Measurements from ENCODE around the gene QSOX1.
"Not testable (repeated sequence)": the region's sequence is repeated elsewhere in the genome, so short reads cannot be mapped to it uniquely, and the experiment has no call there.

The QSOX1 gene

DNA sequence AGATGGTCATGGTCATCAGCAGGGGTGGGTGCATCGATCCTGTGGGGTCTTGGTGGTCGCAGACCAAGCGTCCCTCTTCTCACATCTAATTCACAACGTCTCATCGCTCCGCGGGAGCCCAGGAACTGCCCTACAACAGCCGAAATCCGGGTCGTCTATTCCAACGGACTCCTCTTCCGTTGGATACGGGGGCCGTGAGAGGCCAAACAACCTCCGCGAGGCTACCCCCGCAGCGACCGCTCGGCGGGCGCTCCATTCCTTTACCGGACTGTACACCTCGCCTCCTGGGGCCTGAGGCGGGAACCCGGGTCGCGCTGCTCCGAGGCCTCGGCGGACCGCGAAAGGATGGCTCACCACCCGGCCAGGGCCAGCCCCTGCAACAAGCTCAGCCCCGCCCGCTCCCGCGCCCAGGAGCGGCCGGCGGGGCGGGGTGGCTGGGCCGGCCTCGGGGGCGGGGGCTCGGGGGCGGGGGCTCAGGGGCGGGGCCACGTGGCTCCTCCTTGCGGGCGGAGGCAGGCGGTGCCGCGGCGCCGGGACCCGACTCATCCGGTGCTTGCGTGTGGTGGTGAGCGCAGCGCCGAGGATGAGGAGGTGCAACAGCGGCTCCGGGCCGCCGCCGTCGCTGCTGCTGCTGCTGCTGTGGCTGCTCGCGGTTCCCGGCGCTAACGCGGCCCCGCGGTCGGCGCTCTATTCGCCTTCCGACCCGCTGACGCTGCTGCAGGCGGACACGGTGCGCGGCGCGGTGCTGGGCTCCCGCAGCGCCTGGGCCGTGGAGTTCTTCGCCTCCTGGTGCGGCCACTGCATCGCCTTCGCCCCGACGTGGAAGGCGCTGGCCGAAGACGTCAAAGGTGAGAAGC is at the start of gene QSOX1:
TSS of gene QSOX1 (plus strand) at position 545 of the 857 bp plus-strand sequence. CDS start at position 584, 39 bp downstream.
- DNase-seq (ENCODE audit: extremely low read depth in 1 of 2, low read depth in 1 of 2) = peak; percentile 61 to 84

DNA sequence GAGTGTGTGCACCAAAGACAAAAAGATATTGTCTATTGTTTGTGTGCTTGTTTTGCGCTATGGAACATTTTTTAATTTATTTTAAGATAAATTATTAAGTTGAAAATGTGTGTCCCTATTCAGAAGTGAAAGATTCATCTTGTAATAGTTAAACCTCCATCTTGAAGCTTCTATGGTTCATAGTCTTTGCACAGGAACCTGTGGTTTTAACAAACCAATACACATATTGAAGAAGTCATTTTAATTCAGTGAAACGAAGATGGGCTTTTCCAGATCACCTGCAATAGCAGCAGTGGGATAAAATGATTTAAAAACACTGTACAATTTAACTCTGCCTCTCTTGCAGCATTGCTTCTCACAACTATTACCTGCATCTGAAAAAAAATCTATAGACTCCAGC is 42.6 kb upstream of the QSOX1 start:
- no peak for DNase-seq (ENCODE audit: extremely low read depth in 1 of 2, low read depth in 1 of 2)

- no peak for DNase-seq (ENCODE audit: extremely low read depth in 1 of 2, low read depth in 1 of 2)
Measured at GRCh38 chr1:180112984-180113647, 41.6 kb upstream of the QSOX1 start.

- DNase-seq (ENCODE audit: extremely low read depth in 1 of 2, low read depth in 1 of 2) = no peak
Measured at GRCh38 chr1:180114396-180114945, 40.2 kb upstream of the QSOX1 start.

GRCh38 chr1:180116964-180117763 is 37.5 kb upstream of the QSOX1 start:
- no peak for DNase-seq (ENCODE audit: extremely low read depth in 1 of 2, low read depth in 1 of 2)

GRCh38 chr1:180117764-180118116 is 36.9 kb upstream of the QSOX1 start:
- no peak for DNase-seq (ENCODE audit: extremely low read depth in 1 of 2, low read depth in 1 of 2)

- DNase-seq (ENCODE audit: extremely low read depth in 1 of 2, low read depth in 1 of 2) = no peak
Measured at GRCh38 chr1:180119837-180120236, 34.8 kb upstream of the QSOX1 start.

DNA sequence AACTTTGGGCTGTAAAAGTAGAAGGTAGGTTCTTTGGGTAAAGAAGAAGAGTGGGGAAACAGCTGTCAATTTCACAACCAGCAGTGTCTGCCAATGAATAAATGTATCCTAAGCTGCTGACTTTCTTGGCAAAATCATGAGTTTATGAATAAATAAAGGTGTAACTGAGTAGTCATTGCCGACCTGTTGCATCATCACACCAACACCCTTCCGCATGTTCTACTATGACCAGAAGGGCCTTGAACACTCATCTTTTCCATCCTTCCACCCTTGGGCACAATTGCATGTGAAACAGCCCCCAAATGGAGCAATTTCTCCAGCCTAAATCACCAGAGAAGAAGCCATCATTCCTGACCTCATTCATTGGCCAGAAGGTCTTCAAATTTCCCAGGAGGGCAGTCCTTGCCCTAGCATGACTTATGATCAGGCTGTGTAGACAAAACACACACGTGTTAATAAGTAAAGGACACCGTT is 31.2 kb upstream of the QSOX1 start:
- DNase-seq (ENCODE audit: extremely low read depth in 1 of 2, low read depth in 1 of 2) = no peak

GRCh38 chr1:180130651-180131050 is 24.0 kb upstream of the QSOX1 start:
- DNase-seq (ENCODE audit: extremely low read depth in 1 of 2, low read depth in 1 of 2) = no peak

- DNase-seq (ENCODE audit: extremely low read depth in 1 of 2, low read depth in 1 of 2) = no peak
Measured at GRCh38 chr1:180131510-180131909, 23.2 kb upstream of the QSOX1 start.

- DNase-seq (ENCODE audit: extremely low read depth in 1 of 2, low read depth in 1 of 2) = no peak
Measured at GRCh38 chr1:180133193-180133592, 21.5 kb upstream of the QSOX1 start.

- not testable (repeated sequence) for DNase-seq (ENCODE audit: extremely low read depth in 1 of 2, low read depth in 1 of 2)
Measured at GRCh38 chr1:180133688-180134087, 21.0 kb upstream of the QSOX1 start.

DNA sequence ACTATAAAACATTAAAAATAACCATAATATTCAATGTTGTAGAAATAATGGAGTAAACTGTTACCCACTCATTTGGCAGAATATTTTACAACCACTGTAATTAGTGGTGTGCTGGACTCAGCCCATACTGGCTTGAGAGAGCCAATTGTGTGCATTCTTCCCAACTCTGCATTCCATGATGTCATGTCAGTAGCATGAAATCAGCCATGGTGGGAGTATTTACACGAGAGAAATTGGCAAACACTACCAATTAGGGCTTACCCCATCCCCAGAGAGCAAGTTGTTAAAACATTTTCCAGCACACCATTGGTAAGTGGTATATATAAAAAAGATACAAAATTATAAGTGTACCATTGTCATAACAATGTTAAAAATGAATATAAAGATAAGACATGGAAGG is 19.1 kb upstream of the QSOX1 start:
- no peak for DNase-seq (ENCODE audit: extremely low read depth in 1 of 2, low read depth in 1 of 2)

GRCh38 chr1:180136331-180136967 is 18.2 kb upstream of the QSOX1 start:
- no peak for DNase-seq (ENCODE audit: extremely low read depth in 1 of 2, low read depth in 1 of 2)

DNA sequence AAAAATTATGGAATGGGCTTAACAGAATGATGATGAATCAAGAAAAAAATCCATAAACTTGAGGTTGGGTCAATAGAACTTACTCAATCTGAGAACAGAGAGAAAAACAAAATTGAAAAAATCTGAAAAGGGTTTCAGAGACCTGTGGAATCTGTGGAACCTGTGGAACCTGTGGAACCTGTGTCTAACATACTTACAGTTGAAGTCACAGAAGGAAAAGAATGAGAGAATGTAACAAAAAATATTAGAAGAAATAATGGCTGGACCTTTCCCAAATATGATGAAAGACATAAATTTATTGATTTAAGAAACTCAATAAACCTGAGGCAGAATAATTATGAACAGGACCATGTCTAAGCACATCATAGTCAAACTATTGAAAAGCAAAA is 17.7 kb upstream of the QSOX1 start:
- no peak for DNase-seq (ENCODE audit: extremely low read depth in 1 of 2, low read depth in 1 of 2)

DNA sequence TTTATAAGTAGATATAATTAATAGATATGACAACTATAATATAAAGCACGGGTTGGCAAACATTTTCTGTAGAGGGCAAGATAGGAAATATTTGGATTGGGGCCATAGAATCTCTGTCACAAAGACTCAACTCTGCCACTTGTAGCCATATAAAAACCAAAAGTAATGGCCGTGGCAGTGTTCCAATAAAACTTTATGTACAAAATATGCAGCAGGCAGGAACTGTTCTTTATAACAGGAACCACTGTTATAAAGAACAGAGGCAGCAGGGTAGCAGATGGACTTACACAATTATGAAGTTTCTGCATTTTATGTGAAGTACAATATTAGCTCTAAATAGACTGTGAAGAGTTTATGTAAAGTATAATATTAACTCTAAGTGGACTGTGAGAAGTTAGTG is 16.9 kb upstream of the QSOX1 start:
- no peak for DNase-seq (ENCODE audit: extremely low read depth in 1 of 2, low read depth in 1 of 2)

GRCh38 chr1:180141381-180141934 is 13.2 kb upstream of the QSOX1 start:
- DNase-seq (ENCODE audit: extremely low read depth in 1 of 2, low read depth in 1 of 2) = no peak

DNA sequence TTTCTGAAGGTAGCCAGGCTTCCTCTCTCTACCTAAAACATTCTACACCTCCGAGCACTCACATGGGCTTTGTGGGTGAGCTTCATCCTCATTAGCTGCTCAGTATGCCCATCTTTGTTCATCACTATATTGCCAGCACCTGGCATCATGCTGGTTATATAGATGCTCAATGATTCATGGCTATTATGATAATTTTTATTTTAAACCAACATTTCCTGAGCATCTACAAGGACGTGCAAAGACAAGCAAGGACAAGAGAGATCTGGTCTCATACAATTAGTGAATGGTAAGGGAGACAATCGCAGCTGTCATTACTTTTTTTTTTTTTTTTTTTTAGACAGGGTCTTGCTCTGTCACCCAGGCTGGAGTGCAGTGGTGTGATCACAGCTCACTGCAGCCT is 11.3 kb upstream of the QSOX1 start:
- DNase-seq (ENCODE audit: extremely low read depth in 1 of 2, low read depth in 1 of 2) = no peak

DNA sequence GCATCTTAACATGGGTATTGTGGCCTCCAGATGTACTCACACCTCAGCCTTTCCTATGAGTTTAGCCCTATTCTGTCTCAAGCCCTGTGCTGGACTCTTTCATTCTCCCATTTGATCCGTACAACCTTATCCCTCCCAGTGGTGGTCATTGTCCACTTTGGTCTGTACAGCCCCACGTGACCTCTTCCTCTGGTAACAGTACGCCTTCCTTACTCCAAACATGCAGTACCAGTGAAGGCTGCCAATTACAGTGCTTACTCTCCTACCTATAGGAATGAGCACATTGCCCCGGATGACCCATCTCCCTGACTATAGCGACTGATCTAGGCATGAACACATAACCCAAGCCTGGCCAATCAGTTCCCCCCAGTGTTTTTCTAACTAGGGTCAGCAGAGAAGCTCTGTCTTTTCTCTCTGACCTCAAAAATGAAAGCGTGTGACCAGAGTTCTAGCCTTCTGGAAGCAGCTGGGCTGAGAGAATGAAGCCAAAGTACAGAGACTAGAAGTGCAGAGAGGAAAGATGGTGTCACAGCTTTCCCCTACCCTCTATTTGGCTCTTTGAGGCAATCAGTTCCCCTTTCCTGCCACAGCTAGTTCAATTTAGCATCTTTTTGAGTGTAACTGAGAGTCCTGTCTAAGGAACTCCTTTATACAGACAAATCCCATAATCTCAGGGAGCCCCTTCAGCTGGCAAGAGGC is 9.9 kb upstream of the QSOX1 start:
- DNase-seq (ENCODE audit: extremely low read depth in 1 of 2, low read depth in 1 of 2) = no peak

GRCh38 chr1:180145446-180145845 is 9.2 kb upstream of the QSOX1 start:
- DNase-seq (ENCODE audit: extremely low read depth in 1 of 2, low read depth in 1 of 2) = no peak

Data from activated CD8-positive, alpha-beta memory T cell treated with anti-CD3 and anti-CD28 coated beads for 1 hour (primary cell).